Endothelial cell of umbilical vein (primary cell): ENCODE data around the gene SLC35F3. TPM values are rescaled to one million over a fixed set of nuclear protein-coding genes. Genes with fewer than 3 reads are reported as not detected.
A peak's percentile ranks its signal among the peaks of the same experiment; 100 is the strongest.

Experiments
- BruUV-seq: library from RNA; stranded (reverse); fragments of 400-500 nt; replicated peaks from 2 replicates; lab custom pipeline; 2021; lab: Mats Ljungman, UMichigan
- CTCF ChIA-PET: fragments of 300-600, 350-600 bp; sonication (Branson Sonifier 250); formaldehyde crosslinking; loops from one replicate; lab custom pipeline; 2021; ENCODE audit warnings: antibody characterized with exemption, inconsistent platforms; lab: Charles Lee
- POLR2A ChIA-PET: fragments of 300-600, 350-600 bp; sonication (Branson Sonifier 250); formaldehyde crosslinking; loops from one replicate; lab custom pipeline; 2021; ENCODE audit warnings: antibody characterized with exemption, inconsistent platforms; lab: Charles Lee
- DNase-seq: peaks from one replicate; pipeline ENCODE4 v3.0.0-alpha.2; 2011; ENCODE audit warnings: low read depth, low spot score
- FAIRE-seq: peaks from 2 replicates; lab custom pipeline; 2011; peaks lifted over from hg19 to GRCh38; lab: Jason Lieb, UNC
- H2AFZ ChIP-seq: 2 replicates; pipeline ENCODE4 v1.6.0; 2012; ENCODE audit warnings: low read depth, low read length, control low read depth, inconsistent platforms
- H3K27ac ChIP-seq: 2 replicates; pipeline ENCODE4 v1.5.1; 2011; ENCODE audit warnings: low read depth, mild to moderate bottlenecking, control low read depth, low read length, moderate library complexity; ENCODE audit not compliant: insufficient read depth
- H3K27me3 ChIP-seq, 2 experiments: 2 replicates each; pipeline versions ENCODE4 v1.6.0 to v1.6.1; 2011; ENCODE audit warnings: low read length in 2 of 2, mixed read lengths in 1 of 2; ENCODE audit not compliant: control insufficient read depth in 2 of 2, insufficient read depth in 2 of 2
- H3K36me3 ChIP-seq, 2 experiments: 2 replicates in 1 of 2; 3 replicates in 1 of 2; pipeline ENCODE4 v1.5.1; 2011; ENCODE audit warnings: low read length in 2 of 2, mild to moderate bottlenecking in 1 of 2, moderate library complexity in 1 of 2; ENCODE audit not compliant: control insufficient read depth in 2 of 2, insufficient read depth in 2 of 2; ENCODE audit errors: extremely low read depth in 1 of 2
- H3K4me1 ChIP-seq: 3 replicates; pipeline ENCODE4 v1.5.1; 2011; ENCODE audit warnings: mild to moderate bottlenecking, low read length; ENCODE audit not compliant: control insufficient read depth, insufficient read depth; ENCODE audit errors: extremely low read depth
- H3K4me2 ChIP-seq: 2 replicates; pipeline ENCODE4 v1.6.1; 2011; ENCODE audit warnings: low read length, control low read depth, mixed read lengths; ENCODE audit not compliant: insufficient read depth
- H3K4me3 ChIP-seq, 3 experiments: fragments of 200-600 bp in 1 of 3; sonication (generic), shearing (Covaris generic) in 1 of 3; replicated peaks in 1 of 3; 2 replicates each; pipeline ENCODE4 v1.5.1; 2011 to 2016; ENCODE audit warnings: control low read depth in 3 of 3, low read length in 3 of 3, mild to moderate bottlenecking in 2 of 3, inconsistent platforms in 1 of 3, low read depth in 1 of 3, moderate library complexity in 1 of 3; ENCODE audit not compliant: insufficient read depth in 1 of 3
- H3K79me2 ChIP-seq: 2 replicates; pipeline ENCODE4 v1.6.0; 2012; ENCODE audit warnings: low read length, inconsistent platforms; ENCODE audit not compliant: control insufficient read depth, insufficient read depth
- H3K9ac ChIP-seq: replicated peaks from 2 replicates; pipeline ENCODE3; 2011; ENCODE audit warnings: low read length, control low read depth; ENCODE audit not compliant: insufficient read depth; ENCODE audit errors: extremely low read depth
- H3K9me1 ChIP-seq: replicated peaks from 3 replicates; pipeline ENCODE4 v1.6.0; 2011; ENCODE audit warnings: mild to moderate bottlenecking, low read length; ENCODE audit not compliant: control insufficient read depth, insufficient read depth; ENCODE audit errors: extremely low read depth
- H3K9me3 ChIP-seq: replicated peaks from 2 replicates; pipeline ENCODE4 v1.5.1; 2012; ENCODE audit warnings: low read length, inconsistent platforms; ENCODE audit not compliant: control insufficient read depth, insufficient read depth
- H4K20me1 ChIP-seq: replicated peaks from 2 replicates; pipeline ENCODE3; 2011; ENCODE audit warnings: mild to moderate bottlenecking, low read length; ENCODE audit not compliant: control insufficient read depth, insufficient read depth; ENCODE audit errors: extremely low read depth
- POLR2AphosphoS5 ChIP-seq: IDR thresholded peaks from 2 replicates; pipeline ENCODE4 v1.6.1; 2012; ENCODE audit warnings: low read depth, mild to moderate bottlenecking, control low read depth, low read length, moderate library complexity; ENCODE audit not compliant: insufficient read depth
- dilution Hi-C: fragments of 300-500 bp; cut with MboI; formaldehyde crosslinking; loops from one replicate; pipeline ENCODE4 v1.15.0; 2019; ENCODE audit warnings: low sequenced_read_pairs; ENCODE audit not compliant: extremely low pct_ligation_motif_present
- intact Hi-C: fragments of 100-400 bp; cut with micrococcal nuclease; formaldehyde crosslinking; loops from one replicate; pipeline ENCODE4 v1.10.0; 2022
- polyA plus RNA-seq, 4 experiments: library from polyadenylated mRNA; depleted of rRNA in 3 of 4; stranded (reverse) in 3 of 4; unstranded in 1 of 4; fragments of >200 nt; gene quantifications; 2 replicates each; pipeline versions ENCODE4 v1.2.1 to v1.2.3, GENCODE V29; 2011 to 2012; ENCODE audit warnings: missing spikeins in 1 of 4
- total RNA-seq: library from RNA; stranded (reverse); gene quantifications from 2 replicates; pipeline ENCODE4 v1.2.3, GENCODE V29; 2021
- TF ChIP-seq, protein P1 (sequence below), 2 donors: IDR thresholded peaks; 1 replicate in 1 of 2; 2 replicates in 1 of 2; pipeline ENCODE4 v1.5.1; 2011; ENCODE audit warnings: low read length in 2 of 2, mild to moderate bottlenecking in 2 of 2, moderate library complexity in 2 of 2, control low read depth in 1 of 2, inconsistent platforms in 1 of 2, low read depth in 1 of 2; ENCODE audit not compliant: insufficient read depth in 1 of 2; ENCODE audit errors: extremely low read depth in 1 of 2

Gene SLC35F3
- total and polyA plus RNA-seq, 2 donors (not counting 3 experiments of a cell fraction or from before 2014, with no cell fraction given), result not detected

DNA sequence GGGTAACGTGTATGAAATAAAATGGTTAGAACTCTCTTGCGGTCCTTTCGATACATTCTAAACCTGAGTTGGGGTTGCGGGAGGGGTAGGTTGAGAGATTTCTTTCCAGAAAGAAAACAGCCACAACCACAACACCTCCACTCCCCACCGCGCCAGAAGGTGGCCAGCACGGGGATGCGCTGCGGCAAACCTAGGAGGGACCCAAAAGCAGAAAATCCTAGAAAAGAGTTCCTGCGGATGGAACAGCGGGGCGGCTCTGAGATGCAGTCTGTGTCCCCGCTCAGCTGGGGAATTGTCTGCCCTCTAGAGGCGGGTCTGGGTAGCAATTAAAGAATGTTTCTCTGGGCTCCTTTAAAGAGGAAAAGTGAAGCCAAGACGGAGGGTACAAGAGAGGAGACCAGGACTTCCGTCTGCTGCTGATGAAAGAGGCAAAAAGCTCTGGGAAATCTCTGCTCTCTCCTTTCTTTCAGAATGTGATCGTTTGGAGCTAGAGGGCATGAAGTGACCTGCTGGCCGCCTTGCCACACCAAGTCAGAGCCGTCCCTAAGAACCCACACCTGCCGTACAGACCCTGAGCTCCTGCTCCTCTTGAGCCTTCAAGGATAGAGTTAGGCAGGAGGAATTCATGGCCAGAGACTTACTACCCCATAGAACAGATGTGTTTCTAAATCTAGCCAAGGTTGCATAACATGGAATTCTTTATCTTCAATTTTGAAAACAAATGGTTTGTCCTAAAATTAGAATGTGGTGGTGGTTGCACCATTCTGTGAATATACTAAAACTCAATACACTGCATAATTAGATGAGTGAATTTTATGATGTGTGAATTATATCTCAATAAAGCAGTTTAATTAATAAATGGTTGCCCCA lies 422.3 kb downstream of the SLC35F3 start:
- intact Hi-C loops, result loop anchor here (1.0 to 2.0 kb wide), 3 partner anchors 46 to 212 kb away; partner anchors contain the start of gene COA6
- TF ChIP-seq, protein P1, sequence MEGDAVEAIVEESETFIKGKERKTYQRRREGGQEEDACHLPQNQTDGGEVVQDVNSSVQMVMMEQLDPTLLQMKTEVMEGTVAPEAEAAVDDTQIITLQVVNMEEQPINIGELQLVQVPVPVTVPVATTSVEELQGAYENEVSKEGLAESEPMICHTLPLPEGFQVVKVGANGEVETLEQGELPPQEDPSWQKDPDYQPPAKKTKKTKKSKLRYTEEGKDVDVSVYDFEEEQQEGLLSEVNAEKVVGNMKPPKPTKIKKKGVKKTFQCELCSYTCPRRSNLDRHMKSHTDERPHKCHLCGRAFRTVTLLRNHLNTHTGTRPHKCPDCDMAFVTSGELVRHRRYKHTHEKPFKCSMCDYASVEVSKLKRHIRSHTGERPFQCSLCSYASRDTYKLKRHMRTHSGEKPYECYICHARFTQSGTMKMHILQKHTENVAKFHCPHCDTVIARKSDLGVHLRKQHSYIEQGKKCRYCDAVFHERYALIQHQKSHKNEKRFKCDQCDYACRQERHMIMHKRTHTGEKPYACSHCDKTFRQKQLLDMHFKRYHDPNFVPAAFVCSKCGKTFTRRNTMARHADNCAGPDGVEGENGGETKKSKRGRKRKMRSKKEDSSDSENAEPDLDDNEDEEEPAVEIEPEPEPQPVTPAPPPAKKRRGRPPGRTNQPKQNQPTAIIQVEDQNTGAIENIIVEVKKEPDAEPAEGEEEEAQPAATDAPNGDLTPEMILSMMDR (IDR thresholded peaks at IDR 0.05; ENCODE audit: extremely low read depth in 1 of 2, insufficient read depth in 1 of 2, low read depth in 1 of 2, low read length in 2 of 2), result peak; percentile 81 to 85
- TF ChIP-seq POLR2AphosphoS5, result no peak
- no peaks in the 10 kb centered on the region for H3K36me3 ChIP-seq
- ChIA-PET CTCF (interaction anchor here (0.6 to 5.0 kb wide), 17 partner anchors 8 to 965 kb away, joined by 3 to 42 read pairs (median 4); partner anchors contain the start of genes COA6 and TARBP1), POLR2A (no interaction called here)
- H4K20me1 ChIP-seq, result no peaks in the 10 kb centered on the region
- no peak overlapping the region for H3K27ac ChIP-seq
- H3K27me3 ChIP-seq, result peaks cover 12 to 13% of the 10 kb centered on the region in 2 experiments
- no peaks in the 10 kb centered on the region for H3K9me1 ChIP-seq
- H3K79me2 ChIP-seq, result no peaks in the 10 kb centered on the region
- peak; percentile 56 for DNase-seq
- no peaks in the 10 kb centered on the region for H3K9me3 ChIP-seq
- H3K4me2 ChIP-seq, result peak overlapping the region; percentile 66
- H2AFZ ChIP-seq, result peak overlapping the region; percentile 70
- no peaks in the 10 kb centered on the region for H3K4me1 ChIP-seq
- H3K9ac ChIP-seq, result no peak overlapping the region
- no TSS peak for BruUV-seq
- peak; percentile 69 for FAIRE-seq
- dilution Hi-C loops, result no loop called here
- peak overlapping the region; percentile 34 to 65 (median 40) for H3K4me3 ChIP-seq
